ENCODE results near the gene SPRED1.

- TF ChIP-seq POLR2AphosphoS5 (IDR thresholded peaks at IDR 0.05; ENCODE audit: low read depth) = no peak
- TF ChIP-seq SPI1 (IDR thresholded peaks at IDR 0.05; ENCODE audit: borderline replicate concordance, low read depth) = no peak
- no peak for TF ChIP-seq CTCF (IDR thresholded peaks at IDR 0.05; ENCODE audit: insufficient read depth, low read length)
- no peak for TF ChIP-seq REST (IDR thresholded peaks at IDR 0.05; ENCODE audit: insufficient replicate concordance, low read depth)
- no peak for TF ChIP-seq GABPA (IDR thresholded peaks at IDR 0.05; ENCODE audit: low read depth)
Measured at GRCh38 chr15:38406436-38406835, 153.8 kb downstream of the SPRED1 start.

Measured in HL-60 (cell line).